ENCODE results near the gene IFITM2. TPM values are rescaled to one million over a fixed set of nuclear protein-coding genes. Genes with fewer than 3 reads are reported as not detected.

The IFITM2 gene
- total and polyA plus RNA-seq, 2 of the 13 experiments (the other 11 are each of a cell fraction or from before 2014, with no cell fraction given): 13.8 to 267 TPM

DNA sequence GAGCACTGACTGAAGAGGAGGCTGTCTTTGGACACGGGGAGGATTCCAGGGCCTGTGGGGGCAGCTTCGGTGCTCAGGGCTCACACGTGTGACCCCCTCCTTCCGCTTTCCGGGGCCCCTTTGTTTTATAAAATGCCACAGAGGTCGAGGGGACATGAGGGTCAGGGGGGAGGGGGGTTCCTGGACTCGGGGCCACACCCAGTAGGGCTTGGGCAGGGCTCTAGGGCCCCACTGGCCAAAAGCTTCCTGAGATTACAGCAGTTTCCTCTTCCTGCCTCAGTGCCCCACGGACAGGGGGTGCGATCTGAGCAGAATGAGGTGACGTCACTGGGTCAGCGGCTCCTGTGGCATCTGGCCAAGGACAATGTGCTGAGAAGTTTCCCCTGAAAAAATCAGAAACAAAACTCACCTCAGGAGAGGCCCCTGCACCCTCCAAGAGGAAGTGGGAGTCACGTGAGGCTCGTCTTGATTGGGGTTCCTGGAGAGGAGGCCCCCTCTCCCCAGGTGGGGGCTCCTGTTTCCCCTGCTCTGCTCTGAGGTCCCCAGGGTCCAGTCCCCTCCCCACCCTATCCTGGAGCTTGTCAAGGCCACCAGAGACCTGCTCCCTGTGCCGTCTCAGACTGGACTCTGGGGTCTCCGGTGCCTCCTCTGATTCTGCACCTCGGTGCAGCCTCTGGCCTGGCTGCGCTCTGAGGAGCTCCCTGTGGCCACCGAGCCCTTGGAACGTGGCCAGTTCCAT is 19.4 kb downstream of the IFITM2 start (continued):
- TF ChIP-seq PRDM15 (CRISPR knock-in tag; IDR thresholded peaks at IDR 0.05) (no peak), ZNF318 (CRISPR knock-in tag; IDR thresholded peaks at IDR 0.05) (no peak), CCAR2 (optimal IDR thresholded peaks at IDR 0.05; ENCODE audit: low read depth, low read length) (no peak), ZNF432 (CRISPR knock-in tag; IDR thresholded peaks at IDR 0.05; ENCODE audit: borderline replicate concordance) (no peak), ZNF891 (CRISPR knock-in tag; IDR thresholded peaks at IDR 0.05) (no peak), ZNF33A (CRISPR knock-in tag; IDR thresholded peaks at IDR 0.05; ENCODE audit: borderline replicate concordance) (no peak), CREM (IDR thresholded peaks at IDR 0.05) (peak; percentile 50; the same call in 1 of the 2 replicates), CREM (CRISPR knock-in tag; IDR thresholded peaks at IDR 0.05) (no peak), NR3C1 (CRISPR knock-in tag; IDR thresholded peaks at IDR 0.05) (no peak), ATF5 (CRISPR knock-in tag; IDR thresholded peaks at IDR 0.05; ENCODE audit: low read depth) (no peak), TBX2 (CRISPR knock-in tag; IDR thresholded peaks at IDR 0.05; ENCODE audit: borderline replicate concordance) (peak; percentile 31), NRL (CRISPR knock-in tag; IDR thresholded peaks at IDR 0.05; ENCODE audit: borderline replicate concordance) (0 out of 2 replicates have a peak, but pooled peaks have one; percentile 26), HNRNPUL1 (IDR thresholded peaks at IDR 0.05; ENCODE audit: low read depth, low read length) (no peak)
- TF ChIP-seq, protein P1, sequence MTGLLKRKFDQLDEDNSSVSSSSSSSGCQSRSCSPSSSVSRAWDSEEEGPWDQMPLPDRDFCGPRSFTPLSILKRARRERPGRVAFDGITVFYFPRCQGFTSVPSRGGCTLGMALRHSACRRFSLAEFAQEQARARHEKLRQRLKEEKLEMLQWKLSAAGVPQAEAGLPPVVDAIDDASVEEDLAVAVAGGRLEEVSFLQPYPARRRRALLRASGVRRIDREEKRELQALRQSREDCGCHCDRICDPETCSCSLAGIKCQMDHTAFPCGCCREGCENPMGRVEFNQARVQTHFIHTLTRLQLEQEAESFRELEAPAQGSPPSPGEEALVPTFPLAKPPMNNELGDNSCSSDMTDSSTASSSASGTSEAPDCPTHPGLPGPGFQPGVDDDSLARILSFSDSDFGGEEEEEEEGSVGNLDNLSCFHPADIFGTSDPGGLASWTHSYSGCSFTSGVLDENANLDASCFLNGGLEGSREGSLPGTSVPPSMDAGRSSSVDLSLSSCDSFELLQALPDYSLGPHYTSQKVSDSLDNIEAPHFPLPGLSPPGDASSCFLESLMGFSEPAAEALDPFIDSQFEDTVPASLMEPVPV (CRISPR knock-in tag; IDR thresholded peaks at IDR 0.05): no peak

Measured in HepG2 (cell line).